Activated CD4-positive, alpha-beta T cell treated with anti-CD3 and anti-CD28 coated beads for 4 hours (primary cell): ENCODE results near the gene KRTDAP.

ENCODE experiments used
- DNase-seq, 2 donors: peaks; one replicate each; pipeline ENCODE4 v3.0.0-alpha.2; 2020

The KRTDAP gene

GRCh38 chr19:35512831-35513627 is 22.8 kb upstream of the KRTDAP start:
- no peak for DNase-seq

- no peak for DNase-seq
Measured at GRCh38 chr19:35511337-35511736, 21.1 kb upstream of the KRTDAP start.

- DNase-seq = no peak
Measured at GRCh38 chr19:35510626-35510964, 20.3 kb upstream of the KRTDAP start.

- DNase-seq = peak; percentile 62 to 78
Measured at GRCh38 chr19:35509861-35510625, 19.8 kb upstream of the KRTDAP start.

GRCh38 chr19:35509018-35509652 is 18.9 kb upstream of the KRTDAP start:
- DNase-seq = peak; percentile 30 to 33

- no peak for DNase-seq
Measured at GRCh38 chr19:35508129-35508528, 17.9 kb upstream of the KRTDAP start.

GRCh38 chr19:35507561-35507960 is 17.3 kb upstream of the KRTDAP start:
- DNase-seq = no peak

- no peak for DNase-seq
Measured at GRCh38 chr19:35506011-35506410, 15.7 kb upstream of the KRTDAP start.

GRCh38 chr19:35502751-35503150 is 12.5 kb upstream of the KRTDAP start:
- no peak for DNase-seq

GRCh38 chr19:35501684-35502083 is 11.4 kb upstream of the KRTDAP start:
- DNase-seq = no peak

GRCh38 chr19:35500611-35501010 is 10.3 kb upstream of the KRTDAP start:
- DNase-seq = no peak

- no peak for DNase-seq
Measured at GRCh38 chr19:35498984-35499527, 8.8 kb upstream of the KRTDAP start.

- DNase-seq = no peak
Measured at GRCh38 chr19:35498220-35498619, 8.0 kb upstream of the KRTDAP start.

- DNase-seq = no peak
Measured at GRCh38 chr19:35497406-35497805, 7.1 kb upstream of the KRTDAP start.

- peak; percentile 87 to 92 for DNase-seq
Measured at GRCh38 chr19:35495107-35496064, 5.1 kb upstream of the KRTDAP start.

- DNase-seq = no peak
Measured at GRCh38 chr19:35493971-35494370, 3.7 kb upstream of the KRTDAP start.

- no peak for DNase-seq
Measured at GRCh38 chr19:35491836-35492360, 1.6 kb upstream of the KRTDAP start.

- no peak for DNase-seq
Measured at GRCh38 chr19:35488677-35489076, 1.6 kb downstream of the KRTDAP start.

- DNase-seq = no peak
Measured at GRCh38 chr19:35487656-35488182, 2.5 kb downstream of the KRTDAP start.

- no peak for DNase-seq
Measured at GRCh38 chr19:35486268-35486708, 4.0 kb downstream of the KRTDAP start.

GRCh38 chr19:35484252-35485036 is 5.8 kb downstream of the KRTDAP start:
- DNase-seq = no peak
